ENCODE data around the gene IPO4.
"Not testable (repeated sequence)": the region's sequence is repeated elsewhere in the genome, so short reads cannot be mapped to it uniquely, and the experiment has no call there.

The IPO4 gene

GRCh38 chr14:24188251-24189058, at the start of gene IPO4:
IPO4 (minus strand) TSS chr14:24188816; CDS start chr14:24188787, 29 bp downstream.
- DNase-seq, result peak; percentile 96

DNA sequence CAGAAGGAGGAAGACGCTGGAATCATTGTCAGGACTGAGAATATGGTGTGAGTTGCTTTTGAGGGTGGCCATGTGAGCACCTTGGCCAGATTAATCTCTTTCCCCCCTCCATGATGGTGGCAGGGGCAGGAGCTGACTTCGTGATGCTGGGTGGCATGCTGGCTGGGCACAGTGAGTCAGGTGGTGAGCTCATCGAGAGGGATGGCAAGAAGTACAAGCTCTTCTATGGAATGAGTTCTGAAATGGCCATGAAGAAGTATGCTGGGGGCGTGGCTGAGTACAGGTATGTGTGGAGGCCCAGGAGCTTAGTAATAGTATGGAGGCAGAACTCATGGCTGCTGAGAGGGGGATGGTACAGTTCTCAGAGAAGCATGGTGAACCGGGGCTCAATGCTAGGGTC, 49.5 kb upstream of the IPO4 start:
- DNase-seq, result no peak

- DNase-seq, result no peak
Observed at GRCh38 chr14:24237463-24237955, 48.9 kb upstream of the IPO4 start.

DNA sequence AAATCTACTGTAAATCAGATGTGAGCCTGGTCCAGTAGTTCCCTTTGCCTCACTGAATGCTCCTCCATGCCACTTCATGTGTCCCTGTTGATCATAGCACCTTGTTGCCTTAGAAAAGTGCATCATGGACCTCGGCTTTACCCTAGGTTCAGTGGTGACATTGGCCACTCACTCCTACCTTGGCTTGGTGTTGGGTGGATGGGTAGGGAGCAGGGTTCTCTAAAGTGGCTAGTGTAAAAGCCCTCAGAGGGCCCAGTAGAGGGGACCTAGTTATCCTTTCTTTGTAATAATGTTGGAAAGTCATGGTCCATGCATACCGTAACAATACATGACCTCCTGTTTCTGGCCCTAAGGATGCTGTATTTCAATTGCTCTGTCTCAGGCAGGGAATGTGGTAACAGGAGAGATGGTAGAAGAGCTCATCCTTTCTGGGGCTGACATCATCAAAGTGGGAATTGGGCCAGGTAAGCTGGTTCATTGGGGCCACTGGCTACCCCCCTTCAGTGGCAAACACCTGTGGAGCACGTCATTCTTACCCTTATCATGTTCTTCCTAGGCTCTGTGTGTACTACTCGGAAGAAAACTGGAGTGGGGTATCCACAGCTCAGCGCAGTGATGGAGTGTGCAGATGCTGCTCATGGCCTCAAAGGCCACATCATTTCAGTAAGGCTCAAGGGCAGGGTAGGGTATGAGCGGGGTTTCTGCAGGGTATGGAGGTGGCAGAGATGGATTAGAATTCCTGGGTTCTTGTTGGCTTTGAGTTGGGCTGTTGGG, 48.3 kb upstream of the IPO4 start:
- DNase-seq, result no peak

- DNase-seq, result no peak
Observed at GRCh38 chr14:24235804-24236688, 47.4 kb upstream of the IPO4 start.

GRCh38 chr14:24234095-24235005, 45.7 kb upstream of the IPO4 start:
- DNase-seq, result no peak

GRCh38 chr14:24233538-24233866, 44.9 kb upstream of the IPO4 start:
- DNase-seq, result no peak

DNA sequence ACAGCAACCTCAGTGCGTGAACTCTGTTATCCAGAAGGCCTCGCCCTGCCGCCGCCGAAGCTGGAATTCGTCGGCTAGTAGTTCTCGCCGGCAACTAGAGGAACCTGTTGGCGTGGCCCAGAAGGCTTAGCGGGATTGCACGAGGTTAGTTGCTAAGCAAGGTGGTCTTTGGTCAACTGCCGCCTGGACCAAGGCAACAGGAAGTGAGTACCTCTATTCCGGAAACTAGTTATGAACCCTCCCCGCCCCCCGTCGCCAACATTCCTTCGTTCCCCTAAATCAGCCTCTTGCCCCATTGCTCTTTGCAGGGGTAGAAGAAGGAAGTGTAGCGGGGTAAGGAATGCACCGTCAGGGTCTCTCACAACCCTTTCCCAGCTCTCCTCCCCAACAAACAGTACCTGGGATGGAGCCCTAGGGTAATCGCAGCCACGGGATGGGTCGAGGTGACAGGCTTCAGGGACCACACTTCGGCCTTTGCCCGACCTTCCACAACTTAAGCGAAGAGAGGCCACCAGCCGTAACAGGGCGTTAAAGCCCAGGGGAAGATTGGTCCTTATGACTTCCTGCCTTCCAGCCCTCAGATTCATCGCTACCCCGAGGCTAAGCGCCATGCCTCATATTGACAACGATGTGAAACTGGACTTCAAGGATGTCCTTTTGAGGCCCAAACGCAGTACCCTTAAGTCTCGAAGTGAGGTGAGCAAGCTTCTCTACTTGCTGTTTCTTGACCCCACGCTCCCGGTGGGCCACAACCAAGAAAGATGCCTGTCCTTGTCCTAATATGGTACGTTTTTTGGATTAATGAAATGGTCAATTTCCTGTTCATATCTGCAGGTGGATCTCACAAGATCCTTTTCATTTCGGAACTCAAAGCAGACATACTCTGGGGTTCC, 44.3 kb upstream of the IPO4 start, which contains the start of gene GMPR2:
Gene GMPR2 (plus strand): TSS at position 285 of the 893 bp plus-strand sequence. CDS start 325 bp downstream, at position 610.
- DNase-seq, result no peak

- peak; percentile 96 for DNase-seq
Observed at GRCh38 chr14:24232121-24232644, 43.6 kb upstream of the IPO4 start, which contains the start of gene NEDD8. NEDD8 (minus strand) TSS chr14:24232367; CDS start chr14:24232267, 100 bp downstream.

DNA sequence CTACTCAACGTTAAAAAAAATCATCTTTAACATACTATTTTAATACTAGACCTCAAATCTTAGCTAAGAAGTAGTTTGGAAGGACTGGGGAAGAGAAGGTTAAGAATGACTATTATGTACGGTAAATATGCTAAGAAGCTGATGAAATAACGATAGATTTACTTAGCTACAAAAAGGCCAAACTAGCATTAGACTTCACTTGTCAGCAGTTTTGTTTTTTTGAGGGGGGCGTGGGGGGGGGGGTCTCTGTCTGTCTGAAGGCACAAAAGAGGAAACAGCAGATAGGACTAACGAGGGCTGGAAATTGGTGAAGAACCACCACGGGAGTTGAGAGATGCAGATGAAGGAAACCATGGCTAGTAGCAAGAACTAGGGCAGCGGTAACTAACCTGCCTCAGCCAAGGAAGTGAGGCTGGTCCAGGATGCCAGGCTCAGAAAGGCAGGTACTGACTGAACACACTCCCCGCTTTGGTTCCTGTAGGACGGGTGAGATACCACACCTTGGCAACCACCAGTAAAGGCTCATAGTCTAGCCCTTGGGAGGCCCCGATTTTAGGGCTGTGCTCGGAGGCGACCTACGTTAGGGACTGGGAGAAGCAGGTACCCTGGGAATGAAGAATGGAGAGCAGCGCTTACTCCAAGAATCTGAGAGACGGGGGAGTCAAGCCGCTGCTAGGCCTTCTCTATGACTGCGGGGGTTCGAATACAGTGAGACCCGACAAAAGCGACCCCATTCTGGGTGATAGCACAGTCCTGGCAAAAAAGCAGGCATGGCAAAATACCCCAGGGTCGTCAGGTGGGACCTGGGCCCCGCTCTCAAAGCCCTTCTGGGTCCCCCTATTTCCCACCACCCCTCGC, 42.9 kb upstream of the IPO4 start:
- DNase-seq, result no peak

- DNase-seq, result no peak
Observed at GRCh38 chr14:24228902-24229301, 40.3 kb upstream of the IPO4 start.

DNA sequence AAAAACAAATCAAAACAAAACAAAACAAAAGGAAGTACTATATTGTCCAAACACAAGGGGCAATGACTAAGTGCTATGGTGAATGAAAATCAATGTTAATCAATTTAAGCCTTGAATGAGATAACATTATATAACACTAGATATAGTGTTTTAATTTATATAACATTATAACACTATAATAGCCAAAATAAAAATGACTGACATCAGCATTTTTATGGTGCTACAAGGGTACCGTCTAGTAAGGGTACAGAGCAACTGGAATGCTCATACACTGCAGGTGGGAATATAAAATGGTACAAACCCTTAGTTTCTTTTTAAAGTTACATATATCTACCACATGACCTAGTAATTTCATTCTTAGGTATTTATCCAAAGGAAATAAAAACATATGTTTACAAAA, 37.9 kb upstream of the IPO4 start:
- DNase-seq, result no peak

DNA sequence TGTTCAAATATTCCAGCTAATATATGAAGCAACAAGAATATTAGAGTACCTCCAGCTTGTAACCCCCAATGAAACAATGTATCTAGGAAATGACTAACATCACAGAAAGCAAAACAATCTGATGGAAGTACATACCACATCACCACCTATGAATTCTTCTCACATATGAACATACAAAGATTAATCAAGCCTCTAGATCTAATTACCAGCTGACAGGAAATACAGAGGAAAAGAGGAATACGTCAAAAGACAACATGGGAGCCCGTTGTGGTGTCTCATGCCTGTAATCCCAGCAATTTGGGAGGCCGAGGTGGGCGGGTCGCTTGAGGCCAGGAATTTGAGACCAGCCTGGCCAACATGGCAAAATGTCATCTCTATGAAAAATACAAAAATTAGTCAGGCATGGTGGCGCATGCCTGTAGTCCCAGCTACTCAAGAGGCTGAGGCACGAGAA, 36.0 kb upstream of the IPO4 start:
- no peak for DNase-seq

GRCh38 chr14:24222987-24223386, 34.4 kb upstream of the IPO4 start:
- not testable (repeated sequence) for DNase-seq

DNA sequence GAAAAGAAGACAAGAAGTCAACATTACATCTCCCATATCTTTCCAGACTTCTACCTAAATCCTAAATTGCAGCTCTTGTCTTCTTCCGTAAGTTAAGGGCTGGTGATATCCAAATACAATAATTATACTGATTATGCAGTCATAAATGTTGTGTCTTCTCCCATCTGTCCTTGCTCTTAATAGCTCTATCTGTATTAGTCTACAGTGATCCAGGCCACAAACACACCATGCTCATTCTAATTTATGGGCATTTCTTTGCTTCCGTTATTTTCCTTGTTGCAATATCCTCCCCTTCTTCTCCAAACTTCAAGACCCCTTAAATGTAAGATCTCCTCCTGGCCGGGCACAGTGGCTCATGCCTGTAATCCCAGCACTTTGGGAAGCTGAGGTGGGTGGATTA, 30.9 kb upstream of the IPO4 start:
- DNase-seq, result no peak

DNA sequence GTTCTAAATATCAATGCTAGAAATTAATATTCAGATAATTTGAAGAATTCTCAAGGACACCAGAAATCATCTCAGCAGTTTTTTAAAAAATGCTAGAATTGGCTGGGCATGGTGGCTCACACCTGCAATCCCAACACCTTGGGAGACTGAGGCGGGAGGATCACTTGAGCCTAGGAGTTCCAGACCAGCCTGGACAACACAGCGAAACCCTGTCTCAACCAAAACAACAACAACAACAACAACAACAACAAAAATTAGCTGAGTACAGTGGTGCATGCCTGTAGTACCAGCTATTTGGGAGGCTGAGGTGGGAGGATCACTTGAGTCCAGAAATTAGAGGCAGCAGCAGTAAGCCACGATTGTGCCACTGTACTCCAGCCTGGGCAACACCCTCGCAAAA, 30.5 kb upstream of the IPO4 start:
- DNase-seq, result no peak

DNA sequence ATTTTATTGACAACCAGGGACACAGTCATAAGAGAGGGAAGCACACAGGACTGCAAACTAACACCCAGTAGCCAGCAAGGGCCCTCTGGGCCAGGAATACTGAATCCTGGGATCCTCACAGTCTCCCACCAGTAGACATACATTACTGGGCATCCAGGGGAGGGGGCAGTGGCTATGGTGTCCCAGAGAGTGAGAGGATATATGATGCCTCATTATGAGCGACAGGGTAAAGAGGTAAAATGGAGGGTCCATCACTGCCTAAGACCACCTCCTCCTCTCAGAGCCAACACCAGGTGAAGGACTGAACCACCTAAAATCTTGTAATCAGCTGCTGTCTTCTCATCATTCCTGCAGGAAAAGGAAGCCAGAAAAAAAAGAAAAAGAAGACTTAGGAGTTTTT, 28.3 kb upstream of the IPO4 start:
- not testable (repeated sequence) for DNase-seq

GRCh38 chr14:24216345-24216699, 27.7 kb upstream of the IPO4 start:
- no peak for DNase-seq

Measured in right hindlimb (tissue), 1 donor.